Gastrocnemius medialis (tissue), 4 donors: Measurements from ENCODE around the gene TCF4.

Experiments used
- CTCF ChIP-seq, 5 experiments: fragments of 450-650 bp in 3 of 5; fragments of 200-600 bp in 2 of 5; sonication (generic) in 2 of 5; IDR thresholded peaks in 4 of 5; conservative IDR thresholded peaks in 1 of 5; 1 replicate in 4 of 5; 2 replicates in 1 of 5; pipeline ENCODE4 v1.5.1; 2016 to 2019; ENCODE audit warnings: antibody characterized with exemption in 5 of 5, mild to moderate bottlenecking in 3 of 5, moderate library complexity in 3 of 5
- POLR2A ChIP-seq, 2 donors: fragments of 450-650 bp; IDR thresholded peaks; one replicate each; pipeline ENCODE4 v1.6.1; 2017; ENCODE audit warnings: antibody characterized with exemption in 2 of 2, mild to moderate bottlenecking in 2 of 2, moderate library complexity in 2 of 2

GRCh38 chr18:55444536-55444935, 143.5 kb downstream of the TCF4 start:
- TF ChIP-seq CTCF (IDR thresholded peaks at IDR 0.05 in 4 of 5, conservative IDR thresholded peaks at IDR 0.05 in 1 of 5) (no peak), POLR2A (IDR thresholded peaks at IDR 0.05) (no peak)
